Adrenal gland (tissue), 12 donors: ENCODE measurements around the gene ZNF391. TPM values are rescaled to one million over a fixed set of nuclear protein-coding genes. Genes with fewer than 3 reads are reported as not detected.

ENCODE experiments used
- DNase-seq, 7 donors: peaks; one replicate each; pipeline ENCODE4 v3.0.0-alpha.2; 2019 to 2020
- H3K27ac ChIP-seq, 5 donors: fragments of 200-600 bp; sonication (generic) in 4 of 5; 1 replicate in 3 of 5; 2 replicates in 2 of 5; pipeline versions ENCODE4 v1.5.1 to v1.8.0; 2016 to 2020; ENCODE audit warnings: mild to moderate bottlenecking in 1 of 5
- H3K27me3 ChIP-seq: fragments of 200-600 bp; 2 replicates; pipeline ENCODE4 v1.8.0; 2021
- H3K36me3 ChIP-seq, 2 donors: fragments of 200-600 bp; replicated peaks in 1 of 2; 1 replicate in 1 of 2; 2 replicates in 1 of 2; pipeline versions ENCODE4 v1.5.1 to v1.8.0; 2018 to 2022
- H3K4me1 ChIP-seq, 2 donors: fragments of 200-600 bp; replicated peaks in 1 of 2; 1 replicate in 1 of 2; 2 replicates in 1 of 2; pipeline versions ENCODE4 v1.5.1 to v1.8.0; 2018 to 2021
- H3K4me3 ChIP-seq, 4 donors: fragments of 200-600 bp; sonication (generic) in 3 of 4; one replicate each; pipeline ENCODE4 v1.5.1; 2016 to 2018
- H3K9me3 ChIP-seq, 3 donors: fragments of 200-600 bp; sonication (generic) in 1 of 3; replicated peaks in 1 of 3; 1 replicate in 2 of 3; 2 replicates in 1 of 3; pipeline versions ENCODE4 v1.5.1 to v1.8.0; 2016 to 2021
- POLR2A ChIP-seq, 2 donors: fragments of 450-650 bp; IDR thresholded peaks; one replicate each; pipeline ENCODE4 v1.6.1; 2017; ENCODE audit warnings: antibody characterized with exemption in 2 of 2, mild to moderate bottlenecking in 2 of 2, moderate library complexity in 1 of 2
- WGBS, 4 donors: extraction: QIAGEN DNeasy Blood & Tissue Kit in 2 of 4; methylation state at CpG; one replicate each; pipeline versions ENCODE4 v1.1.5 to v1.1.7; 2013 to 2017; 5-methylcytosine and 5-hydroxymethylcytosine counted together
- intact Hi-C, 2 donors: fragments of 100-400 bp; cut with DNase I; formaldehyde crosslinking; loops; one replicate each; pipeline versions ENCODE4 v1.14.1 to v1.15.0; 2022 to 2023
- polyA plus RNA-seq, 3 donors: library from polyadenylated mRNA; stranded (reverse); fragments of 200-250 nt in 2 of 3; fragments of 350-450 nt in 1 of 3; fragmentation: Illumina TruSeq in 1 of 3; extraction: RNeasy Lipid Tissue Mini Kit (QIAGEN cat#74804) in 1 of 3; gene quantifications; one replicate each; pipeline ENCODE4 v1.2.3, GENCODE V29; 2013 to 2014
- total RNA-seq, 9 donors: library from RNA; depleted of rRNA in 4 of 9; stranded (reverse); fragments of >200 nt in 4 of 9; fragments of 120-200 nt in 1 of 9; fragmentation: NEBNext Ultra II Directional in 1 of 9; extraction: Animal tissue kit (Norgen Biotek cat#: 25700) in 1 of 9; gene quantifications; one replicate each; pipeline versions ENCODE4 v1.1.0 to v1.2.4, GENCODE V29; 2013 to 2023
- TF ChIP-seq, protein P1 (sequence below), 6 experiments: fragments of 450-650 bp in 4 of 6; fragments of 200-600 bp in 2 of 6; sonication (generic) in 1 of 6; IDR thresholded peaks; 1 replicate in 5 of 6; 2 replicates in 1 of 6; pipeline versions ENCODE4 v1.5.1 to v1.8.0; 2016 to 2021; ENCODE audit warnings: antibody characterized with exemption in 6 of 6, mild to moderate bottlenecking in 2 of 6, moderate library complexity in 1 of 6
- donor health status: healthy with polysubstance abuse.
- donor health status: Bipolar disorder and iron deficiency.
- donor health status: DM: yes; HTN: yes; CAD: no.
- donor health status: DM: no; HTN: no; CAD: no.
- donor health status: DM: no; HTN: no; CAD: no.
- donor health status: DM: yes; HTN: yes; CAD: no.

ZNF391 gene
- total and polyA plus RNA-seq, 12 donors = 1.0 to 8.9 (median 3.7) TPM

DNA sequence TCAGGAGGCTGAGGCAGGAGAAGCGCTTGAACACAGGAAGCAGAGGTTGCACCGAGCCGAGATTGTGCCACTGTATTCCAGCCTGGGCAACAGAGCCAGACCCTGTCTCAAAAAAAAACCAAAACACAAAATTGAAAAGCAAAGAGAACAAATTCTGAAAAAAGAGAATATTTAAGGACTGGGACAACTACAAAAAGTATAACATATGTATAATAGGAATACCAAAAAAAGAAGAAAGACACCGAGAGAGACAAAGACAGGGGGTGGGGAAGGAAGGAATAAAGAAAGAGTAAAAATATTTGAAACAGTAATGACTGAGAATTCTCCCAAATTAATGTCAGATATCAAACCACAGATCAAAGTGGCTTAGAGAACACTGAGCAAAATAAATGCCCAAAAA is 5.5 kb upstream of the ZNF391 start:
- TF ChIP-seq POLR2A (IDR thresholded peaks at IDR 0.05) = no peak
- TF ChIP-seq, protein P1, sequence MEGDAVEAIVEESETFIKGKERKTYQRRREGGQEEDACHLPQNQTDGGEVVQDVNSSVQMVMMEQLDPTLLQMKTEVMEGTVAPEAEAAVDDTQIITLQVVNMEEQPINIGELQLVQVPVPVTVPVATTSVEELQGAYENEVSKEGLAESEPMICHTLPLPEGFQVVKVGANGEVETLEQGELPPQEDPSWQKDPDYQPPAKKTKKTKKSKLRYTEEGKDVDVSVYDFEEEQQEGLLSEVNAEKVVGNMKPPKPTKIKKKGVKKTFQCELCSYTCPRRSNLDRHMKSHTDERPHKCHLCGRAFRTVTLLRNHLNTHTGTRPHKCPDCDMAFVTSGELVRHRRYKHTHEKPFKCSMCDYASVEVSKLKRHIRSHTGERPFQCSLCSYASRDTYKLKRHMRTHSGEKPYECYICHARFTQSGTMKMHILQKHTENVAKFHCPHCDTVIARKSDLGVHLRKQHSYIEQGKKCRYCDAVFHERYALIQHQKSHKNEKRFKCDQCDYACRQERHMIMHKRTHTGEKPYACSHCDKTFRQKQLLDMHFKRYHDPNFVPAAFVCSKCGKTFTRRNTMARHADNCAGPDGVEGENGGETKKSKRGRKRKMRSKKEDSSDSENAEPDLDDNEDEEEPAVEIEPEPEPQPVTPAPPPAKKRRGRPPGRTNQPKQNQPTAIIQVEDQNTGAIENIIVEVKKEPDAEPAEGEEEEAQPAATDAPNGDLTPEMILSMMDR (IDR thresholded peaks at IDR 0.05) = no peak
- 68 to 82% (median 69%) methylated on average over 4 of the region's 4 CpGs for WGBS, 4 donors
- no peak overlapping the region for H3K4me3 ChIP-seq
- DNase-seq = no peak
- intact Hi-C loops = no loop called here
- no peaks in the 10 kb centered on the region for H3K9me3 ChIP-seq
- H3K27me3 ChIP-seq = no peaks in the 10 kb centered on the region
- peaks cover 0 to 4% of the 10 kb centered on the region in 2 donors for H3K4me1 ChIP-seq
- no peak overlapping the region for H3K27ac ChIP-seq
- H3K36me3 ChIP-seq = no peaks in the 10 kb centered on the region

DNA sequence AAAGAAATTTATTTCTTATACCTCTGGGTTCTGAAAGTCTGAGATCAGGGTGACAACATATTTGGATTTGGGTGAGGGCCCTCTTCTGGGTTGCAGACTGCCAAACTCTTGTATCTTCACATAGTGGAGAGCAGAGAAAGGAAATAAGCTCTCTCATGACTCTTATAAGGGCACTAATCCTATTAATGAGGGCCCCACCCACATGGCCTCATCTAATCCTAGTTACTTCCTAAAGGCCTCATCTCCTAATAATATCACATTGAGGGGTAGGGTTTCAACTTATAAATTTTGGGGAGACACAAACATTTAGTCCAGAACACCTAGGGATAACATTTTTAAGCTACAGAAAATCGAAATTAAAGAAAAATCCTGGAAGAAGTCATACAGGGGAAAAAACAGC is 5.1 kb upstream of the ZNF391 start:
- H3K36me3 ChIP-seq = no peaks in the 10 kb centered on the region
- H3K27me3 ChIP-seq = no peaks in the 10 kb centered on the region
- TF ChIP-seq, protein P1 (IDR thresholded peaks at IDR 0.05) = no peak
- TF ChIP-seq POLR2A (IDR thresholded peaks at IDR 0.05) = no peak
- no peak overlapping the region for H3K27ac ChIP-seq
- H3K4me1 ChIP-seq = peaks cover 0 to 8% of the 10 kb centered on the region in 2 donors
- DNase-seq = no peak
- H3K9me3 ChIP-seq = no peaks in the 10 kb centered on the region
- 50 to 72% (median 63%) methylated on average over 1 of the region's 1 CpG for WGBS, 4 donors
- intact Hi-C loops = no loop called here
- H3K4me3 ChIP-seq = no peak overlapping the region

DNA sequence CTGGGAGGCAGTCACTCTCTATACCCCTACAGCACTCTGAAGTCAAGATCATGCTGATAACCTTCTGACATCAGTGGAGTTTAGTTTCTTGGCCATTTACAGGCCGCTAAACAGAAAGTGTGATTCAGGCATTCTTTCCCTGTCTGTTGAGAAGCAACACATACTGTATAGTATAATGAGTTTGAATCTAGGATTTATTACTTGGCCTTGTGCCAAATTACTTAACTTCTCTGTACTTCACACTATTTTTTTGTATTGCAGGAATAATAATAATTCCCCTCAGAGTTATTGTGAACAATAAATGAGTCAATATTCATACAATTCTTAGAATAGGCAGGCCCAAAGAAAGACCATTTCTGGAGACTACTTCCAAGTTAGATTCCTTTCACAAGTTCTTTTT is 4.1 kb downstream of the ZNF391 start:
- WGBS, 4 donors = 69 to 89% (median 76%) methylated on average over 1 of the region's 1 CpG
- H3K36me3 ChIP-seq = no peaks in the 10 kb centered on the region
- H3K4me3 ChIP-seq = no peak overlapping the region
- H3K9me3 ChIP-seq = no peaks in the 10 kb centered on the region
- H3K4me1 ChIP-seq = peaks cover 0 to 12% of the 10 kb centered on the region in 2 donors
- DNase-seq = no peak
- H3K27ac ChIP-seq = no peak overlapping the region
- no peaks in the 10 kb centered on the region for H3K27me3 ChIP-seq
- intact Hi-C loops = loop anchor here in 1 of 2 donors (5.0 kb wide), 1 partner anchor 75 kb away; no protein-coding TSS in a partner anchor
- TF ChIP-seq POLR2A (IDR thresholded peaks at IDR 0.05) = no peak
- TF ChIP-seq, protein P1 (IDR thresholded peaks at IDR 0.05) = no peak

DNA sequence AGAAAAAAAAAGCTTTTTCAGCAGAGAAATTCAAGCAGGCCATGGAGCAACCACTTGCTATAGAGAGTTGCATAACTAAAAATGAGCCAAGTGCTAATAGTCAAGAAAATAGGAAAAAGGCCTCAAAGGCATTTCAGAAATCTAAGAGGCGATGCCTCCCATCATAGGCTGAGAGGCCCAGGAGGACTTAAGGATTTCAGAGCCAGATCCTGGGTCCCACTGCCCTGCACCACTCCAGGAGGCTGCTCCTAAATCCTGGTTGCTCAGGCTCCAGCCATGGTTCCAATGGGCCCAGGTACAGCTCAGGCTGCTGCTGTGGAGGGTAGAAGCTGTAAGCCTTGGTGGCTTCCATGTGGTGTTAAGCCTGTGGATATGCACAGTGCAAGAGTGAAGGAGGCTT is 5.5 kb downstream of the ZNF391 start:
- Histone ChIP-seq H3K9me3 (peaks cover 0 to under 1% (median 0%) of the 10 kb centered on the region in 3 donors), H3K4me1 (peaks cover 0 to 4% of the 10 kb centered on the region in 2 donors), H3K27me3 (no peaks in the 10 kb centered on the region), H3K36me3 (no peaks in the 10 kb centered on the region), H3K27ac (no peak overlapping the region), H3K4me3 (no peak overlapping the region)
- TF ChIP-seq POLR2A (IDR thresholded peaks at IDR 0.05) = no peak
- TF ChIP-seq, protein P1 (IDR thresholded peaks at IDR 0.05) = no peak
- intact Hi-C loops = loop anchor here in 1 of 2 donors (5.0 kb wide), 1 partner anchor 73 kb away; no protein-coding TSS in a partner anchor
- no peak for DNase-seq
- WGBS, 4 donors = 90 to 100% (median 93%) methylated on average over 1 of the region's 1 CpG
